Esophagus squamous epithelium (tissue), 5 donors: ENCODE data around the gene SINHCAF. TPM values are rescaled to one million over a fixed set of nuclear protein-coding genes. Genes with fewer than 3 reads are reported as not detected.
"Not testable (repeated sequence)": the region's sequence is repeated elsewhere in the genome, so short reads cannot be mapped to it uniquely, and the experiment has no call there.

Experiments
- DNase-seq: peaks from one replicate; lab custom pipeline; 2025; lab: John Stamatoyannopoulos, UW
- H3K27ac ChIP-seq, 4 donors: fragments of 200-600 bp; sonication (generic); one replicate each; pipeline ENCODE4 v1.5.1; 2016 to 2019; ENCODE audit warnings: mild to moderate bottlenecking in 1 of 4
- H3K27me3 ChIP-seq, 4 donors: fragments of 200-600 bp; sonication (generic); 1 replicate in 3 of 4; 2 replicates in 1 of 4; pipeline versions ENCODE4 v1.5.1 to v1.6.0; 2017 to 2021; ENCODE audit warnings: antibody characterized with exemption in 1 of 4
- H3K36me3 ChIP-seq, 3 donors: fragments of 200-600 bp; sonication (generic); one replicate each; pipeline ENCODE4 v1.5.1; 2016 to 2019
- H3K4me1 ChIP-seq, 3 donors: fragments of 200-600 bp; sonication (generic); one replicate each; pipeline ENCODE4 v1.5.1; 2017 to 2019
- H3K4me3 ChIP-seq, 4 donors: fragments of 200-600 bp; sonication (generic); 1 replicate in 3 of 4; 2 replicates in 1 of 4; pipeline ENCODE4 v1.5.1; 2016 to 2019; ENCODE audit warnings: mild to moderate bottlenecking in 2 of 4, moderate library complexity in 1 of 4
- H3K9me3 ChIP-seq, 3 donors: fragments of 200-600 bp; sonication (generic); one replicate each; pipeline ENCODE4 v1.5.1; 2016 to 2019
- POLR2A ChIP-seq, 4 donors: fragments of 450-650 bp; IDR thresholded peaks; one replicate each; pipeline ENCODE4 v1.6.1; 2017; ENCODE audit warnings: antibody characterized with exemption in 4 of 4, mild to moderate bottlenecking in 4 of 4, moderate library complexity in 3 of 4
- WGBS, 2 donors: methylation state at CpG; one replicate each; pipeline ENCODE4 v1.1.5; 2018; 5-methylcytosine and 5-hydroxymethylcytosine counted together
- intact Hi-C: fragments of 100-400 bp; cut with DNase I; formaldehyde crosslinking; loops from one replicate; pipeline ENCODE4 v1.15.0; 2022
- total RNA-seq, 4 donors: library from RNA; depleted of rRNA; stranded (reverse); fragments of >200 nt; gene quantifications; one replicate each; pipeline ENCODE4 v1.1.0, GENCODE V29; 2016
- TF ChIP-seq, protein P1 (sequence below), 6 experiments: fragments of 450-650 bp in 4 of 6; fragments of 200-600 bp in 2 of 6; sonication (generic) in 2 of 6; IDR thresholded peaks; one replicate each; pipeline ENCODE4 v1.5.1; 2016 to 2019; ENCODE audit warnings: antibody characterized with exemption in 6 of 6, mild to moderate bottlenecking in 4 of 6, moderate library complexity in 4 of 6
- donor health status: DM: yes; HTN: yes; CAD: no.

Gene SINHCAF
- total RNA-seq, 4 donors from 2014 or later = 52.2 to 71.9 (median 62.0) TPM

- intact Hi-C loops = no loop called here
- H3K27me3 ChIP-seq = no peaks in the 10 kb centered on the region
- H3K27ac ChIP-seq = no peak overlapping the region
- no peaks in the 10 kb centered on the region for H3K9me3 ChIP-seq
- no peak overlapping the region for H3K4me3 ChIP-seq
- no peak for DNase-seq
- 57 to 80% methylated on average over 1 of the region's 1 CpG for WGBS, 2 donors
- H3K4me1 ChIP-seq = no peaks in the 10 kb centered on the region
- H3K36me3 ChIP-seq = peaks cover 0 to 63% (median 0%) of the 10 kb centered on the region in 3 donors
- TF ChIP-seq, protein P1, sequence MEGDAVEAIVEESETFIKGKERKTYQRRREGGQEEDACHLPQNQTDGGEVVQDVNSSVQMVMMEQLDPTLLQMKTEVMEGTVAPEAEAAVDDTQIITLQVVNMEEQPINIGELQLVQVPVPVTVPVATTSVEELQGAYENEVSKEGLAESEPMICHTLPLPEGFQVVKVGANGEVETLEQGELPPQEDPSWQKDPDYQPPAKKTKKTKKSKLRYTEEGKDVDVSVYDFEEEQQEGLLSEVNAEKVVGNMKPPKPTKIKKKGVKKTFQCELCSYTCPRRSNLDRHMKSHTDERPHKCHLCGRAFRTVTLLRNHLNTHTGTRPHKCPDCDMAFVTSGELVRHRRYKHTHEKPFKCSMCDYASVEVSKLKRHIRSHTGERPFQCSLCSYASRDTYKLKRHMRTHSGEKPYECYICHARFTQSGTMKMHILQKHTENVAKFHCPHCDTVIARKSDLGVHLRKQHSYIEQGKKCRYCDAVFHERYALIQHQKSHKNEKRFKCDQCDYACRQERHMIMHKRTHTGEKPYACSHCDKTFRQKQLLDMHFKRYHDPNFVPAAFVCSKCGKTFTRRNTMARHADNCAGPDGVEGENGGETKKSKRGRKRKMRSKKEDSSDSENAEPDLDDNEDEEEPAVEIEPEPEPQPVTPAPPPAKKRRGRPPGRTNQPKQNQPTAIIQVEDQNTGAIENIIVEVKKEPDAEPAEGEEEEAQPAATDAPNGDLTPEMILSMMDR (IDR thresholded peaks at IDR 0.05) = no peak
- no peak for TF ChIP-seq POLR2A (IDR thresholded peaks at IDR 0.05)
Measured at GRCh38 chr12:31278832-31279231, 47.1 kb downstream of the SINHCAF start.

DNA sequence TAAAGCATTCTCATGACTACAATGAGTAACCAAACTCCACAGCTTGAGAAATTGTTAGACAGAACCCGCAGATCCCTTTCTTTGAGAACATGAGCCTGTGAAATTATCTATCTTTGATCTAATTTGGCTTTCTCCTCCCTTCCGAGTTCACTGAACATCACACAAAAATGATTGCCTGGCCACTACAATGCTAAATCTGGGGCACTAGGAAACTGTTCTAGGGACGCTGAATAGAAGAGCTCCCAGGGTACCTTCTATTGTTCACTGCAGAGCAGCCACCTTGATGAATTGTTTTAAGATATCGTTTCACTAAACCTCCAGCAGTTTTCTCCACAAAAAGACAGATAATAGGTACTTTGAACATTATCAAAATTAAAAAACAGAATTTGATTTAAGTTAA, 47.5 kb downstream of the SINHCAF start:
- Histone ChIP-seq H3K9me3 (no peaks in the 10 kb centered on the region), H3K27ac (no peak overlapping the region), H3K27me3 (no peaks in the 10 kb centered on the region), H3K36me3 (peaks cover 0 to 63% (median 0%) of the 10 kb centered on the region in 3 donors), H3K4me3 (no peak overlapping the region), H3K4me1 (no peaks in the 10 kb centered on the region)
- TF ChIP-seq POLR2A (IDR thresholded peaks at IDR 0.05) = no peak
- TF ChIP-seq, protein P1 (IDR thresholded peaks at IDR 0.05) = no peak
- intact Hi-C loops = no loop called here
- 85 to 86% methylated on average over 4 of the region's 4 CpGs for WGBS, 2 donors
- DNase-seq = no peak

- H3K27ac ChIP-seq = no peak overlapping the region
- no peaks in the 10 kb centered on the region for H3K9me3 ChIP-seq
- no peak overlapping the region for H3K4me3 ChIP-seq
- 91 to 97% methylated on average over 2 of the region's 2 CpGs for WGBS, 2 donors
- TF ChIP-seq POLR2A (IDR thresholded peaks at IDR 0.05) = no peak
- TF ChIP-seq, protein P1 (IDR thresholded peaks at IDR 0.05) = no peak
- peaks cover 0 to 50% (median 0%) of the 10 kb centered on the region in 3 donors for H3K36me3 ChIP-seq
- no peak for DNase-seq
- H3K27me3 ChIP-seq = no peaks in the 10 kb centered on the region
- intact Hi-C loops = no loop called here
- H3K4me1 ChIP-seq = no peaks in the 10 kb centered on the region
Measured at GRCh38 chr12:31277081-31277480, 48.9 kb downstream of the SINHCAF start.

- TF ChIP-seq, protein P1 (IDR thresholded peaks at IDR 0.05) = no peak
- no peak for TF ChIP-seq POLR2A (IDR thresholded peaks at IDR 0.05)
- Histone ChIP-seq H3K4me1 (no peaks in the 10 kb centered on the region), H3K36me3 (peaks cover 0 to 42% (median 0%) of the 10 kb centered on the region in 3 donors), H3K4me3 (no peak overlapping the region), H3K27me3 (no peaks in the 10 kb centered on the region), H3K9me3 (no peaks in the 10 kb centered on the region), H3K27ac (no peak overlapping the region)
- no peak for DNase-seq
- intact Hi-C loops = no loop called here
- WGBS, 2 donors = 98 to 100% methylated on average over 2 of the region's 2 CpGs
Measured at GRCh38 chr12:31275491-31275890, 50.5 kb downstream of the SINHCAF start.

DNA sequence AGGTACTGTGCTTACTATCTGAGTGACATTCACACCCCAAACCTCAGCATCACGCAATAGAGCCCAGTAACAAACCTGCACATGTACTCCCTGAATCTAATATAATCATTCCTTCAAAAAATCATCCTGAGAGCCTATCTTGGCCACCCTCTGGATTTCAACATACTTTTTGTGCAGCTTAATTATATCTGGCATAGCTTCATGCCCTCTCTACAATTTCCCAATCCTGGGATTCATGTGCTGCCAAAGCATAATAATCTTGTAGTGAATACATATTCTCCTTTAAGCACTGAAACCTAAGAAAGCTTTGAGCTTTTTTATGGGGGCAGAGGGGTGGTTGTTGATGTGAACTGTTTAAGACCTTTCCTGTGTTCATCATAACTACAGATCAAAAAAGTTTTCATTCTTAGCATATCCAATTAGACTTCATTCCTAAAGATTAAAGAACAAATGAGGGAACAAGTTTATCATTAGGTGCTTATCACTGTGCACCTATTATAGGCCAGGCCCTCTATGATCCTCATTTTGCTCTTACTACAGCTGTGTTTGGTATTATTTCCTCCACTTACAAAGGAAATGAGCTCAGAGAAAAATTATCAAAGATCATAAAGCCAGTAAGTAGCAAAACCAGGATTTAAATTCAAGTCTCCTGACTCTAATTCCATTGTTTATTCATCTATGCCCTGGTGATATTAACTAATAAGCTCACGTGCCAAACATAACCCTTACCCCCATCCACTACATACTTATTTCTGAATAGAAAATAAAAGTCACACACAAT, 51.2 kb downstream of the SINHCAF start:
- 69 to 94% methylated on average over 2 of the region's 2 CpGs for WGBS, 2 donors
- H3K4me3 ChIP-seq = no peak overlapping the region
- intact Hi-C loops = loop anchor here (5.0 kb wide), 1 partner anchor 427 kb away; no protein-coding TSS in a partner anchor
- H3K36me3 ChIP-seq = peaks cover 0 to 42% (median 0%) of the 10 kb centered on the region in 3 donors
- H3K4me1 ChIP-seq = no peaks in the 10 kb centered on the region
- DNase-seq = no peak
- TF ChIP-seq, protein P1 (IDR thresholded peaks at IDR 0.05) = no peak
- TF ChIP-seq POLR2A (IDR thresholded peaks at IDR 0.05) = no peak
- H3K9me3 ChIP-seq = no peaks in the 10 kb centered on the region
- no peak overlapping the region for H3K27ac ChIP-seq
- H3K27me3 ChIP-seq = no peaks in the 10 kb centered on the region

DNA sequence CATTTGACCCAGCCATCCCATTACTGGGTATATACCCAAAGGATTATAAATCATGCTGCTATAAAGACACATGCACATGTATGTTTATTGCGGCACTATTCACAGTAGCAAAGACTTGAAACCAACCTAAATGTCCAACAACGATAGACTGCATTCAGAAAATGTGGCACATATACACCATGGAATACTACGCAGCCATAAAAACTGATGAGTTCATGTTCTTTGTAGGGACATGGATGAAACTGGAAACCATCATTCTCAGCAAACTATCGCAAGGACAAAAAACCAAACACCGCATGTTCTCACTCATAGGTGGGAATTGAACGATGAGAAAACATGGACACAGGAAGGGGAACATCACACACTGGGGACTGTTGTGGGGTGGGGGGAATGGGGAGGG, 52.2 kb downstream of the SINHCAF start:
- not testable (repeated sequence) for H3K27me3 ChIP-seq, H3K4me3 ChIP-seq, H3K4me1 ChIP-seq, H3K27ac ChIP-seq, H3K9me3 ChIP-seq, DNase-seq
- intact Hi-C loops = loop anchor here (5.0 kb wide), 1 partner anchor 426 kb away; no protein-coding TSS in a partner anchor
- peaks cover 0 to 33% (median 0%) of the 10 kb centered on the region in 3 donors for H3K36me3 ChIP-seq
- 95 to 98% methylated on average over 4 to 6 of the region's 6 CpGs for WGBS, 2 donors
